A204.1 (cell line): ENCODE measurements around the gene CAPNS1.
"Not testable (repeated sequence)": the region's sequence is repeated elsewhere in the genome, so short reads cannot be mapped to it uniquely, and the experiment has no call there.

ENCODE experiments used
- FAIRE-seq: peaks from 2 replicates; lab custom pipeline; 2012; peaks lifted over from hg19 to GRCh38; lab: Jason Lieb, UNC

CAPNS1 gene

DNA sequence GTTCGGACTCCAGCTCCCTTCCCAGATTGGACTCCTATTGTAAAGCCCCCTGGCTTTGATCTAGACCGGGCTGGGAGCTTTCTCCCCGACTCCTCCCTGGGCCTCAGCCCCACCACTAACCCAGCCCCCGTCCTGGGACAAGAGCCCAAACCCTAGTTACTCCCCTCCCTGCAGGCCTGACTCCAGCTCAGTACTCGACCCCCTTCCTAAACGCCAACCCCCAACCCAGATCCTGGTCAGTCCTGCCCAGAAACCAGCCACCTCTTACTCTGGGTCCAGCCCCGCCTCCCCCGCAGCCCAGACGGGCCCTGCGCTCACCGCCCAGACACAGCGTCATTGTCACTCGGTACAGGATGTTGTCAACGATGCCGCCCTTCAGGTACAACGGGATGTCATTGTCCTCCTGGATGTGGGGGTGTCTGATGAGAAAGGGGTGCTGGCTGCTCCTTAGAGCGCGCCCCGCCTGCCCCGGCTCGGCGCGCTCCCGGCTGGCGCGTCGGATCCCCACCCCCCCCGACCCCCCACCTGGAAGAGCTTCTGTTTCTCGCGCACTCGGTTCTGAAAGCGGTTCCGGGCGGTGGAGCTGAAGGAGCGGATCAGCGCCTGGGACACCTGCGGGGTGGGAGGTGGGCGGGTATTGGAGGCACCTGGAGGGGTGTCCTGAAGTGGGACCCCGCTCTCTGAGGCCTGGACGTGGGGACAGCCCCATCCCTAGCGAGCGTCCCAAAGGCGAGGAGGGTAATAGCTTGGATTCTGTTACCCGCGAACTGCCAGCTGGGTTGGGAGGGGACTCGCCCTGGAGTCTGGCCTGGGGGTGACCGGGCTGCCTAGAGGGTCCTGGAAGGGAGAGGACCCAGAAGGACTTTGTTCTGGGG is 11.5 kb downstream of the CAPNS1 start:
- FAIRE-seq: no peak

DNA sequence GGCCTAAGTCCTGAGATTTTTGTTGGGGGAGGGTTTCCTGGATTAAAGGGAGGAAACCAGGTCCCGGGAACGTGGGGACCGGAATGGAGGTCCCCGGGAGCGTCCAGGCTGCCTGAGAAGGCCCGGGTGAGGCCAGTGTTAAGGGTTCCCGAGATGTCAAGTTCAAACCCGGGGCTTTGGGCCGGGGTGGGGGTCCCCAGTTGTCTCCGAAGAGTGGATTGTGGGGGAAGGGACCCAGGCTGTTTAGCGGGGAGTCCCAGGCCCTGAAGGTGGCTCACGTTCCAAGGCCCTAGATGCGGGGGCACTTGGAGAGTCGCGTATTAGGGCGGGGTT is 12.1 kb downstream of the CAPNS1 start:
- FAIRE-seq: no peak

DNA sequence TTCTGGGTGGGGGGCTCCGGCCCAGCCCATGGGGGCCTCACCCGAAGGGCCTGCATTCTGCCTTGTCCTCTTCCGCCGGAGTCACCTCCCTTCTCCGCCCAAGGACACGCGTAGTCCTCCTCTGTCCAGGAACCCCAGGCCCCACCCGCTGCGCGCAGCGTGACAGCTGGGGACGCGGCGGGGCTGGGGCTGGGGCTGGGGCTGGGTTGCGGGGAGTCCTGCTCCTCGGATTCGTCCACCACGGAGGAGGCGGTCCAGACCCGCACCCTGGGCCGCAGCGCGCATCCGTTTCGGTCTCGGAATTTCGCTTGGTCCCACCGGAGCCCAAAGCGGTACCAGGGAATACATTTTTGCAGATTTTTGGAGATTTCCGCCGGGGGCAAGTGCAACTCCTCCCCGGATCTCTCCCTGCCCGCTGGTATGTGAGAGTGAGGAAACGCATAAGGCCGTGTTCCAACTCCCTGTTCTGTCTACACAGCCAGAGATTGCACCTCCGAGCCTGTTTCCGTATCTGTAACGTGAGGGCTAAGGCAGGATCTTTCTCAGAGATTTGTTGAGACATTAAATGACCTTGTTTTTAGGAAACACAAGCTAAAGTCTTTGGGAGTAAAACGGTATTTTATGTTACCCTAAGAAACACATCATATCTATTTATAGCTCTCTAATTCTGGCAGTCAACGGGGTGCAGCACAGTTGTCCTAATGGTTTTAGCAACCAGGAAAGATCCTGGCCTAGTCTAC is 12.7 kb downstream of the CAPNS1 start, which contains the start of gene COX7A1:
Gene COX7A1 (minus strand): TSS at position 96 of the 740 bp plus-strand sequence. CDS start 40 bp downstream, at position 56.
- no peak for FAIRE-seq

DNA sequence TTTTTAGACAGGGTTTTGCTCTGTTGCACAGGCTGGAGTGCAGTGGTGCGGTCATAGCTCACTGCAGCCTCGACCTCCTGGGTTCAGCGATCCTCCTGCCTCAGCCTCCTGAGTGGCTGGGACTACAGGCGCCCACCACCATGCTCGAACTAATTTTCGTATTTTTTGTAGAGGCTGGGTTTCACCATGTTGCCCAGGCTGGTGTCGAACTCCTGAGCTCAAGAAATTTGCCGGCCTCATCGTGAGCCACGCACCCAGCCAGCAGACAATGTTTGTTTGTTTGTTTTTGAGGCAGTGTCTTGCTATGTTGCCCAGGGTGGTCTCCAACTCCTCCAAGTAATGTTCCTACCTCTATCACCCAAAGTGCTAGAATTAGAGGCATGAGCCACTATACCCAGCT is 13.3 kb downstream of the CAPNS1 start:
- no peak for FAIRE-seq

DNA sequence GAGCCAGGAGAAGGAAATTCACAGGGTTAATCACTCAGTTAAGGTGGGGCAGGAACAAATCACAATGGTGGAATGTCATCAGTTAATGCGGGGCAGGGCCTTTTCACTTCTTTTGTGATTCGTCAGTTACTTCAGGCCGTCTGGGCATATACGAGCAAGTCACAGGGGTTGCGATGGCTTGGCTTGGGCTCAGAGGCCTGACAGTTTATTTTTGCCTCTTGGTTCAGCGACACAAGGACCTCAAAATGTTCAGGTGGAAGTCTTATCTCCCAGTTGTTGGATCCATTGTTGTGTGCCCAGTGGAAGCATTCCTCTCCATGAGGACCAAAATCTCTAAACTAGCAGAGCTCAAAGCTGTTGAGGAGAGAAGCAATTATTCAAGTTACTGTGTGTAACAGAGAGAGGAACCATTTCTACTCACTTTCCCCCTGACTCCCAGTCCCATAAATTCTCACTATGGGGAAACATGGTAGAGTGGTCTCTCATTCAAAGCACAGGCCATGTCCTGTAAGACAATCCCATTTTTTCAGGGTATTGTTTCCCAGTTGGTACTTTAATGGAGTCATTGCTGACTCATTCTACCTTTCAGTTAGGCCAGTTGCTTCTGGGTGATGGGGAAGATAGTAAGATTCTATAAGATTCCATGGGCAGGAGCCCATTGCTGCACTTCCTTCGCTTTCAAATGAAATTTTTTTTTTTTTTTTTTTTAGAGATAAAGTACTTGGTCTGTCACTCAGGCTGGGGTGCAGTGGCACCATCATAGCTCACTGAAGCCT is 21.1 kb downstream of the CAPNS1 start:
- FAIRE-seq: no peak

DNA sequence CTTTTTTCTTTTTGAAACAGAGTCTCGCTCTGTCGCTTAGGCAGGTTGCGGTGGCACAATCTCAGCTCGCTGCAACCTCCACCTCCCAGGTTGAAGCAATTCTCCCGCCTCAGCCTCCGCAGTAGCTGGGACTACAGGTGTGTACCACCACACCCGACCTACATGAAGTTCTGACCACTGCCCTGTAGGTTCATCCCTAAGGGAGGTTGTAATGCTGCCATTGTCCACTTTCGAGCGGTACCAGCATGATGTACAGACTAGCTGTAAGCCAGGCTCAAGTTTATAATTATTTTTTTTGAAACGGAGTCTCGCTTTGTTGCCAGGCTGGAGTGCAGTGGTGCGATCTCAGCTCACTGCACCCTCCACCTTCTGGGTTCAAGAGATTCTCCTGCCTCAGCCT is 23.9 kb downstream of the CAPNS1 start:
- no peak for FAIRE-seq

DNA sequence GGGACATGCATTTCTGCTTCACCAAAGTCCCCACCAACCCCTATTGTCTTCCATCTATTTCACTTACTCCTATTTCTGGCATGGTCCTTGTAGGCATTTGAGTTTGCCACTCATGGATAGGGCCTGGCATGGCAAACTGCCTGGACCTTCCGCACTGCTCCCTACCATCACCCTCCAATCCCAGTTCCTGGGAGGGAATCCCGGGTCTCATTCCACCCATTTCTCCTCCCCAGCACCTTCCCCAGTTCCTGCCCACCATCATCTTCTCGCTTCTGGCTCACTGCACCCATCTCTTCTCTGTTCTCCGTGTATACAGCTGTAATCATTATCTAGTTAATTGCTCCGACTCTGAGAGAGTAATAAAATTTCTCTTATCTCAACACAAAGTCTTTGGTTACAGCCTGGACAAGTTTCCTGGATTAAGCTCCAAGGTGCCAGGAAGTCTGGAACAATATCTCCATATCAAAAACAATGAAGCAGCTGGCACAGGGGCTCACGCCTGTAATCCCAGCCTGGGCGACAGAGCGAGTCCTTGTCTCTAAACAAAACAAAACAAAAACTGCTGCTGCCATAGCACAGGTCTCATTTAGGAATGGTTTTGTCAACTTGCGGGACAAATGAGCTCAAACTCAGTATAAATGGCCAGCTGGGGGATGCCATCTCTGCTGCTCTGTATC is 29.4 kb downstream of the CAPNS1 start:
- FAIRE-seq: no peak

DNA sequence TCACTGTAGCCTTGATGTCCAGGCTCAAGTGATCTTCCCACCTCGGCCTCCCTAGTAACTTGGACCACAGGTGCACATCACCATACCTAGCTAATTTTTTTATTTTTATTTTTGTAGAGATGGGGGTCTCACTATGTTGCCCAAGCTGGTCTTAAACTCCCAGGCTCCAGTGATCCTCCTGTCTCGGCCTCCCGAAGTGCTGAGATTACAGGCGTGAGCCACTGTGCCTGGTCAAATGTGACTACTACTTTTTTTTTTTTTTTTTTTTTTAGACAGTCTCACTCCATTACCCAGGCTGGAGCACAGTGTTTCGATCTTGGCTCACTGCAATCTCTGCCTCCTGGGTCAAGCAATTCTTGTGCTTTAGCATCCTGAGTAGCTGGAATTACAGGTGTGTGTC is 33.0 kb downstream of the CAPNS1 start:
- FAIRE-seq: no peak

DNA sequence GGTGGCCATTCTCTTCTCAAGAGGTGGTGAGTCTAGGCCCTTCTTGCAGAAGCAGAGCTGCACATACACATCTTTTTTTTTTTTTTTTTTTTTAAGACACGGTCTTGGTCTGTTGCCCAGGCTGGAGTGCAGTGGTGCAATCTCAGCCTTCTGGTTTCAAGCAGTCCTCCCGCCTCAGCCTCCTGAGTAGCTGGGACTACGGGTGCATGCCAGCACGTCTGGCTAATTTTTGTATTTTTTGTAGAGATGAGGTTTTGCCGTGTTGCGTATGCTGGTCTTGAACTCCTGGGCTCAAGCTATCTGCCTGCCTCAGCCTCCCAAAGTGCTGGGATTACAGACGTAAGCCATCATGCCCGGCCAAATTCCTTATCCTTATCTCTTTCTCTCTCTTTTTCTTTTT is 34.0 kb downstream of the CAPNS1 start:
- not testable (repeated sequence) for FAIRE-seq

DNA sequence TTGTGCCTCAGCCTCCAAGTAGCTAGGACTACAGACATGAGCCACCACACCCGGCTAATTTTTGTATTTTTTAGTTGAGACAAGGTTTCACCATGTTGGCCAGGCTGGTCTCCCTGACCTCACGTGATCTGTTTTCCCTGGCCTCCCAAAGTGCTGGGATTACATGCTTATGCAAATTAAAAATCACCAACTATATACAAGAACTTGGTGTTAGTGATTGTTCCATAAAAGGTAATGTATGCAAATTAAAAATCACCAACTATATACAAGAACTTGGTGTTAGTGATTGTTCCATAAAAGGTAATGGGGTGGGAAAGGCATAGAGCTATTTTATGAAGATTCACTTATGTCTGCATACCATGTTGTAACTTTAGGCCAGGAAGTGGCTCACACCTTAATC is 39.2 kb downstream of the CAPNS1 start:
- not testable (repeated sequence) for FAIRE-seq

DNA sequence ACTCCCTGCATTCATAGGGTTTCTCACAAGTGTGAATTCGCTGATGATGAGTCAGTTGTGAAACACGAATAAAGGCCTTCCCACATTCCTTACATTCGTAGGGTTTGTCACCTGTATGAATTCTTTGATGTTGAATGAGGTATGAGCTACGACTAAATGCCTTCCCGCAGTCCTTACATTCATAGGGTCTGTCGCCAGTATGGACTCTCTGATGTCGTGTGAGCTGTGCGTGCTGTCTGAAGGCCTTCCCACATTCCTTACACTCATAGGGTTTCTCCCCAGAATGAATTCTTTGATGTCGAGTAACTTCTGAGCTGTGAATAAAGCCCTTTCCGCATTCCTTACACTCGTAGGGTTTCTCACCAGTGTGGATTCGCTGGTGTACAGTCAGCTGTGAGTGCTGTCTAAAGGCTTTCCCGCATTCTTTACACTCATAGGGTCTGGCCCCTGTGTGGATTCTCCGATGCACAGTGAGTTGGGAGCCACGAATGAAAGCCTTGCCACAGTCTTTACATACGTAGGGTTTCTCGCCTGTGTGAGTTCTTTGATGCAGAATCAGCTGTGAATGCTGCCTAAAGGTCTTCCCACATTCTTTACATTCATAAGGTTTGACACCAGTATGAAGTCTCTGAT is 42.9 kb downstream of the CAPNS1 start:
- no peak for FAIRE-seq

DNA sequence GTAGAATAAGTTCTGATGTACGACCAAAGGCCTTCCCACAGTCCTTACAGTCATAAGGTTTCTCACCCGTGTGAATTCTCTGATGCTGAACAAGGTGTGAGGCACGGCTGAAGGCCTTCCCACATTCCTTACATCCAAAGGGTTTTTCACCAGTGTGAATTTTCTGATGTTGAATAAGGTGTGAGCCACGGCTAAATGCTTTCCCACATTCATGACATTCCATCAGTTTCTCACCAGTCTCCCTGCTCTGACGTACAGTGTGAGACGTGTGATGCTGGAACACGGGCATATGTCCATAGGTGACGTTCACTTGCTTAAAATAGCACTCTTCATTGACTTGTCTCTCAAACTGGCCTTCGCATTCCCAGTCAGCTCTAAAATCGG is 43.4 kb downstream of the CAPNS1 start:
- no peak for FAIRE-seq

DNA sequence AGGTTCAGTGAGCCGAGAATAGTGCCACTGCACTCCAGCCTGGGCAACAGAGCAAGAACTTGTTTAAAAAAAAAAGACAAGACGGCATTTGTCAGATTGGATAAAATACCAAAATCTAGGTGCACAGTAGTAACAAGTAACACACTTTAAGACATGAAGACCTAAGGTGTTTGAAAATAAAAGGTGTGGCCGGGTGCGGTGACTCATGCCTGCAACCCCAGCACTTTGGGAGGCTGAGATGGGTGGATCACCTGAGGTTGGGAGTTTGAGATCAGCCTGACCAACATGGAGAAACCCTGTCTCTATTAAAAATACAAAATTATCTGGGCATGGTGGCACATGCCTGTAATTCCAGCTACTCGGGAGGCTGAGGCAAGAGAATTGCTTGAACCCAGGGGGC is 46.9 kb downstream of the CAPNS1 start:
- not testable (repeated sequence) for FAIRE-seq

DNA sequence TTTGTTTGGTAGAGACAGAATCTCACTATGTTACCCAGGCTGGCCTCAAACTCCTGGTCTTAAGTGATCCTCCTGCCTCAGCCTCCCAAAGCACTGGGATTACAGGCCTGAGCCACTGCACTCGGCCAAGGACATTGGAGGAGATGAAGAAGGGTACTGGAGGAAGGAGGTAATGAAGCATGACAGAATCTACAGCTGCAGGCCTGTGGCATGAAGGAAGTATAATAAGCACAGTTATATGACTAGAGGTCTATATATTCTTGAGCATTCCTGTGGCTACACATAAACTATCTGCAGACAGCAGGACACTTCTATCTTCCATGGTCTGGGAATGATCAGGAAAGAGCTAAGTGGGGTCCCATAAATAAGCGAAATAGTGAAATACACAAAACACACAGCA is 56.4 kb downstream of the CAPNS1 start:
- no peak for FAIRE-seq

DNA sequence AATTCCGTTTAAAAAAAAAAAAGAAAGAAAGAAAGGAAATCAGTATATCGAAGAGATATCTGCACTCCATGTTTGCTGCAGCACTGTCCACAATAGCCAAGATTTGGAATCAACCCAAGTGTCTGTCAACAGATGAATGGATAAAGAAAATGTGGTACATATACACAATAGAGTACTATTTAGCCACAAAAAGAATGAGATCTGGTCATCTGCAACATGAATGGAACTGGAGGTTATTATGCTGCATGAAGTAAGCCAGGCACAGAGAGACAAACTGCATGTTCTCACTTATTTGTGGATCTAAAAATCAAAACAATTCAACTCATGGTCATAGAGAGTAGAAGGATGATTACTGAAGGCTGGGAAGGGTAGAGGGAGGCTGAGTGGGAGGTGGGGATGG is 58.3 kb downstream of the CAPNS1 start:
- no peak for FAIRE-seq
